A549 (cell line): ENCODE data around the gene SCUBE3.

Experiments
- CTCF ChIP-seq: fragments of >200 bp; sonication (Bioruptor Twin); formaldehyde crosslinking; IDR thresholded peaks from 3 replicates; pipeline ENCODE4 v1.5.1; 2016
- RCOR1 ChIP-seq: fragments of 150-350 bp; IDR thresholded peaks from 2 replicates; pipeline ENCODE4 v1.6.1; 2014; ENCODE audit warnings: antibody characterized with exemption, low read length, low read depth

- TF ChIP-seq CTCF (no peak), RCOR1 (no peak)
These were observed 29.1 kb downstream of the SCUBE3 start for GRCh38 chr6:35242906-35243305.
